CD4-positive, alpha-beta T cell treated with Interferon alpha-2 for 1 hour (primary cell): ENCODE measurements around the gene SAMD4B.
A peak's percentile ranks its signal among the peaks of the same experiment; 100 is the strongest.

Experiments
- DNase-seq, 2 donors: peaks; one replicate each; pipeline ENCODE4 v3.0.0-alpha.2; 2020 to 2022

SAMD4B gene

DNA sequence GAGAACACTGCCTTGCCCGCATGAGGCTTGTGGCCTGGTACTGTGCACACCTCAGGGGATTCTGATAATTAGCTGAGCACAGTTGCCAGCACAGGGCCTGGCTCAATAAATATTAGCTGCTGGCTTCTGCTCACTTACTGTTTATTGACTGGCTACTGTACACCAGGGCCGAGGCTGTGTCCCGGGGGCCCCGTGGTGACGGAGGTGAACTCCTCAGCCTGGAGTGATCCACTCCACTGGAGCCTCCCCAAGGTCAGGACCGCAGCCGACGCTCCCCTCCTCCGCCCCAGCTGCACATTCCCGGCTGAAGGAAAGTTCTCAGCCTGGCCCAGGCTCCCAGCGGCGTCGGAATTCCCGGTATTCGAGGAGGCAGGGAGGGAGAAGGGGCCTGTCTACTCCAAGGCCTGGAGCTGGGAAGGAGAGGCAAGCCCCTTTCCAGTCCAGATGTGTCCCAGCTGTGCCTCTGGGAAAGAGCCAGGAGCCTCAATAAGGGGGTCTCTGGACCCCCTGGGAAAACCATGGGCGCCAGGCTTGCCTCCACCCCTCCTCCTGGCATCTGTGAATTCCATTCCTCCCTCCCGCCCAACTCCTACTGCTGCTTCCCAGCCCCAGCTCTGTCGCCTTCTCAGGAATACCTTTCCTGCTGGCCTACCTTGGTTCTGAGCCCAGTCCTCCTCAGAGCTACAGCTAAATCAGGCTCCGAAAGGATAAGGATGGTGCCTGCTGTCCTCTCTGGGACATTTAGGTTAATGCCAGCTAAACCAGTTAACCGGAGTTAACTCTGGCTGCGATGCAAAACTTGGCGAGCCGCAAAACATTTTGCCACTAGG, 86.3 kb downstream of the SAMD4B start:
- DNase-seq, result peak in 1 of 2 donors; percentile 26

DNA sequence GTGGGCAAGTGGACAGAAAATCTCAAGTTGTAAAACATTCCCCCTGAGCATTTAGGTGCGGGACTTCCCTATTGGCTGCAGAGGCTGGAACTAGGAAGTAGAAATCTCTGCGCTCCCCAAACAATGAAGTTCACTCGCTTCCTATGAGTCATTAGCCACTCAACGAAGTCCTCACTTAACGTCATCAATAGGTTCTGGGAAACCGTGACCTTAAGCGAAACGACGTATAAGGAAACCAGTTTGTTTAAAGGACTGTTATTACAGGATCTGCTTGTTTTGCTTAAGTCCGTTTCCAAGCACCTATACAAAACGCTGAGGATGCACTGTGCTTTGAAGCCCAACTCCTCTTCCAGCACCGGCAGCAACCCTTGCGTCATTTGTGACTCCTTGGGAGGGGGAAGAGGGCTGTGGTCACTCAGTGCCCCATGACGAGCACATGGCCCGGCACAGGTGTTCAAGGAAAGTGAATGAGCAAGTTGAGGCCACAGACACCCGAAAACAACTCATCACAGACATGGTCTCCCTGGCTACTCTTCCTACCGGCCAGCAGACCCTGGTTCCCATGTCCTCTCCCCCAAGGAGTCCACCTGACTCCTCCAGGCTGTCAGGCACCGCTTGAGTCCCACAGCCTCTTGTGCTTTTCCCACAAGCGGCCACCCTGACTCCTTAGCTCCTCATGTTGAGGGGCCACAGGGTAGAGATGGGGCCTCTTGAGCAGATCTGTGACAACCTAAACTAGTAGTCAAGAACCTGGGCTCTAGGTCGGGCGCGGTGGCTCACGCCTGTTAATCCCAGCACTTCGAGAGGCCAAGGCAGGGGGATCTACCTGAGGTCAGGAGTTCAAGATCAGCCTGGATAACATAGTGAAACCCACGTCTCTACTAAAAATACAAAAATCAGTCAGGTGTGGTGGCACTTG, 88.7 kb downstream of the SAMD4B start:
- peak; percentile 88 for DNase-seq

DNA sequence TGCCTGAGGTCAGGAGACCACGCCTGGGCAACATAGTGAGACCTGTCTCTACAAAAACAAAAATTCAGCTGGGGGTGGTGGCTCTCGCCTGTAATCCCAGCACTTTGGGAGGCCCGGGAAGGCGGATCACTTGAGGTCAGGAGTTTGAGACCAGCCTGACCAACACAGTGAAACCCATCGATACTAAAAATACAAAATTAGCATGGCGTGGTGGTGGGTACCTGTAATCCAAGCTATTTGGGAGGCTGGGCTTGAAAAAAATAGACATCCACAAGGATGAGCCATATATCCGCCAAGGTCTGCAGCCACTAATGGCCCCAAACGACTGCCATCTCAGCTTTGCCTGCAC, 90.4 kb downstream of the SAMD4B start:
- DNase-seq, result peak in 1 of 2 donors; percentile 14

DNA sequence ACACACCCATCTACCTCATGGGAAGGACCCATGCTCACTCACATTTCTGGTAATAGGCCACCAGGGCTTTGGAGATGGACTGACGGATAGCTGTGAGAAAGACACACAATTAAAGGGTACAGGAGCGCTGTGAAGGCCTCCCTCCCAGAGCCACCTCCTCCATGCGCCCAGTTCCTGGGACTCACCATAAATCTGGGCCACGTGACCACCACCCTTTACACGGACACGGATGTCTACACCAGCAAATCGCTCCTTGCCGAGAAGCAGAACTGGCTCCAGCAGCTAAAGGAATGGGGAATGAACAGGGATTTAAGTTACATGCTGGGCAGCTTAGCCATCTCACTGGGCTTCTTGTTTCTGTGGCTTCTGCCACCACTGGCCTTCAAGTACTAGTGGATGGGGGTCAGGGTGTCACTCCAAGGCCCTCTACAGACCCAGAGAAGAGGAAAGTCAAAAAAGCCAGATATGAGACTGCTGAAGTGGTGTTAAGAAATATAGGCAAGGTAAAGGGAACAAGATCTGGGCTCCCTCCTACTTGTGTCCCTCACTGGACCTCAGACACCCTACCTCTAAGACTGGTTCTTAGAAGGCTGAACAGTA, 91.4 kb downstream of the SAMD4B start:
- DNase-seq, result no peak

DNA sequence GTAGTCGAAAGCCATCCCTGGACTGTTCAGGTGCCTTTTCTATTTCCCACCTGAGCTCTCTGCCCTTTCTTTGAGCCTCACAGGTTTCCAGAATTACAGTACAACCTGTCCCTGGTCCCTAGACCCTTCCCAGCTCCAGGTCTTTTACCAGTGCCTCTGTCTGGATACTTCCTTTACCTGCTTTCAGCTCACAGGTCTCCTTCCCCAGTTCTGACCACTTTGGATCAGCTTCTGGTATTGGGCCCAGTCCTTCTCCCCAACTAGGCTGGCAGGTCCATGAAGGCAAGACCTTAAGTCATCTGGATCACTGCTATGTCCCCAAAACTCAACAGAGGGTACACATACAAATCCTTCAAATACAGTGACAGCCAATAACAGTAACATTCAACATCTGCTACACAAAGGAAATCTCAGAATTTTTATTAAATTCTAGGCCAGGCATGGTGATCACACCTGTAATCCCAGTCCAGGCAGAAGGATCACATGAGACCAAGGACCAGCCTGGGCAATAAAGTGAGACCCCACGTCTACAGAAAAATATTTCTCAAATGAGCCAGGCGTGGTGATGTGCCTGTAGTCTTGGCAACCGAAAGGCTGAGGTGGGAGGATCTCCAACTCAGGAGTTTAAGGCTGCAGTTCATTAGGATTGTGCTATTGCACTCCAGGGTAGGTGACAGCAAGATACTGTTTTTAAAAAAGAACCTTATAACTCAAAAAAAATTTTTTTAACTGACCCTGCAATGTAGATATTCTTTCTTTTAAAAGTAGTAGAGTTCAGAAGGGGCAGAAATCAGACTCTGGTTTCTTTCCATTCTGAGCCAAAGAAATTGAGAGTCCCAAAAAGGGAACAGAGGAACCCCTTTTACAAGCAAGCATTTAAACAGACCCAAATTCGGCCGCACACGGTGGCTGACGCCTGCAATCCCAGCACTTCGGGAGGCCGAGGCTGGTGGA, 92.2 kb downstream of the SAMD4B start:
- DNase-seq, result peak in 1 of 2 donors; percentile 21
